OCI-LY1 (cell line): ENCODE results near the gene GC.

Source experiments
- H2AFZ ChIP-seq: fragments of 200-600 bp; sonication (generic), shearing (Covaris generic); 2 replicates; pipeline ENCODE4 v1.6.0; 2014; ENCODE audit warnings: antibody characterized with exemption, mild to moderate bottlenecking, low read length
- H3F3A ChIP-seq: fragments of 200-600 bp; sonication (generic), shearing (Covaris generic); 2 replicates; pipeline ENCODE4 v1.6.0; 2014; ENCODE audit warnings: mild to moderate bottlenecking, antibody characterized with exemption, low read length, moderate library complexity; ENCODE audit not compliant: insufficient read depth
- H3K27ac ChIP-seq: fragments of 200-600 bp; sonication (generic); 2 replicates; pipeline ENCODE4 v1.5.1; 2014; ENCODE audit warnings: low read length, mixed run types, mild to moderate bottlenecking, low read depth; ENCODE audit not compliant: poor library complexity, severe bottlenecking
- H3K27me3 ChIP-seq: fragments of 200-600 bp; sonication (generic); 2 replicates; pipeline ENCODE4 v1.6.0; 2014; ENCODE audit warnings: antibody characterized with exemption, mild to moderate bottlenecking, low read length, moderate library complexity; ENCODE audit not compliant: insufficient read depth
- H3K36me3 ChIP-seq: fragments of 200-600 bp; sonication (generic); 2 replicates; pipeline ENCODE4 v1.6.1; 2014; ENCODE audit warnings: mild to moderate bottlenecking, antibody characterized with exemption, low read length, moderate library complexity, mixed read lengths; ENCODE audit not compliant: insufficient read depth
- H3K4me1 ChIP-seq: fragments of 200-600 bp; sonication (generic); 2 replicates; pipeline ENCODE4 v1.5.1; 2014; ENCODE audit warnings: mild to moderate bottlenecking, low read length, moderate library complexity; ENCODE audit not compliant: insufficient read depth, severe bottlenecking
- H3K4me2 ChIP-seq: fragments of 200-600 bp; sonication (generic), shearing (Covaris generic); 2 replicates; pipeline ENCODE4 v1.6.1; 2014; ENCODE audit warnings: low read length
- H3K4me3 ChIP-seq: fragments of 200-600 bp; sonication (generic); 2 replicates; pipeline ENCODE4 v1.5.1; 2014; ENCODE audit warnings: low read length, low read depth, mild to moderate bottlenecking, mixed read lengths; ENCODE audit not compliant: poor library complexity, severe bottlenecking
- H3K79me2 ChIP-seq: fragments of 200-600 bp; shearing (Covaris generic); 2 replicates; pipeline ENCODE4 v1.6.1; 2016; ENCODE audit warnings: mixed run types, low read length, mixed read lengths; ENCODE audit not compliant: insufficient read depth
- H3K9ac ChIP-seq: fragments of 200-600 bp; sonication (generic), shearing (Covaris generic); 2 replicates; pipeline ENCODE4 v1.6.1; 2014; ENCODE audit warnings: mild to moderate bottlenecking, low read length, mixed read lengths
- H3K9me2 ChIP-seq: fragments of 200-600 bp; sonication (generic), shearing (Covaris generic); 2 replicates; pipeline ENCODE4 v1.6.1; 2014; ENCODE audit warnings: low read depth, mild to moderate bottlenecking, low read length, mixed read lengths
- H3K9me3 ChIP-seq: fragments of 200-600 bp; shearing (Covaris generic); 2 replicates; pipeline ENCODE4 v1.6.1; 2014; ENCODE audit warnings: low read length, mixed read lengths
- H4K20me1 ChIP-seq: fragments of 200-600 bp; sonication (generic), shearing (Covaris generic); 2 replicates; pipeline ENCODE4 v1.6.0; 2016; ENCODE audit warnings: mild to moderate bottlenecking, low read length; ENCODE audit not compliant: insufficient read depth
- CTCF ChIP-seq: fragments of 200-600 bp; sonication (generic), shearing (Covaris generic); IDR thresholded peaks from 2 replicates; pipeline ENCODE4 v1.5.1; 2017; ENCODE audit warnings: mild to moderate bottlenecking, antibody characterized with exemption, low read length, moderate library complexity, mixed read lengths
- EZH2 ChIP-seq: fragments of 200-600 bp; sonication (generic), shearing (Covaris generic); IDR thresholded peaks from 2 replicates; pipeline ENCODE4 v1.8.0; 2017; ENCODE audit warnings: borderline replicate concordance, mixed run types, mild to moderate bottlenecking, antibody characterized with exemption, low read length, moderate library complexity, mixed read lengths

GC gene

GRCh38 chr4:71732706-71733105, 51.2 kb downstream of the GC start:
- H3K27me3 ChIP-seq, result no peaks in the 10 kb centered on the region
- no peaks in the 10 kb centered on the region for H3K4me1 ChIP-seq
- H3K9me3 ChIP-seq, result no peaks in the 10 kb centered on the region
- H3F3A ChIP-seq, result no peaks in the 10 kb centered on the region
- H3K27ac ChIP-seq, result no peak overlapping the region
- no peak overlapping the region for H2AFZ ChIP-seq
- no peak for TF ChIP-seq EZH2
- TF ChIP-seq CTCF, result peak; percentile 30; the same call in 1 of the 2 replicates
- no peak overlapping the region for H3K9ac ChIP-seq
- no peaks in the 10 kb centered on the region for H3K36me3 ChIP-seq
- no peaks in the 10 kb centered on the region for H3K79me2 ChIP-seq
- H3K4me2 ChIP-seq, result no peak overlapping the region
- H3K4me3 ChIP-seq, result no peak overlapping the region
- no peaks in the 10 kb centered on the region for H4K20me1 ChIP-seq
- H3K9me2 ChIP-seq, result no peaks in the 10 kb centered on the region

- H3K4me2 ChIP-seq, result no peak overlapping the region
- TF ChIP-seq CTCF (no peak), EZH2 (no peak)
- H3K4me1 ChIP-seq, result no peaks in the 10 kb centered on the region
- no peak overlapping the region for H2AFZ ChIP-seq
- no peak overlapping the region for H3K27ac ChIP-seq
- no peaks in the 10 kb centered on the region for H3K9me2 ChIP-seq
- no peaks in the 10 kb centered on the region for H3K9me3 ChIP-seq
- H3K27me3 ChIP-seq, result no peaks in the 10 kb centered on the region
- H3K9ac ChIP-seq, result no peak overlapping the region
- H4K20me1 ChIP-seq, result no peaks in the 10 kb centered on the region
- no peak overlapping the region for H3K4me3 ChIP-seq
- no peaks in the 10 kb centered on the region for H3K36me3 ChIP-seq
- no peaks in the 10 kb centered on the region for H3K79me2 ChIP-seq
- no peaks in the 10 kb centered on the region for H3F3A ChIP-seq
Observed at GRCh38 chr4:71732066-71732465, 51.8 kb downstream of the GC start.

GRCh38 chr4:71729856-71730255, 54.0 kb downstream of the GC start:
- Histone ChIP-seq H3K9ac (no peak overlapping the region), H3K79me2 (no peaks in the 10 kb centered on the region), H2AFZ (no peak overlapping the region), H4K20me1 (no peaks in the 10 kb centered on the region), H3K36me3 (no peaks in the 10 kb centered on the region), H3K4me3 (no peak overlapping the region), H3K9me3 (no peaks in the 10 kb centered on the region), H3F3A (no peaks in the 10 kb centered on the region), H3K4me1 (no peaks in the 10 kb centered on the region), H3K27me3 (no peaks in the 10 kb centered on the region), H3K4me2 (no peak overlapping the region), H3K27ac (no peak overlapping the region), H3K9me2 (no peaks in the 10 kb centered on the region)
- TF ChIP-seq CTCF (no peak), EZH2 (no peak)
